Keratinocyte (primary cell): ENCODE results near the gene ACOXL.

Experiments used
- EZH2 ChIP-seq: IDR thresholded peaks from one replicate; pipeline ENCODE4 v1.6.1; 2012; ENCODE audit warnings: inconsistent platforms, mild to moderate bottlenecking, low read length, moderate library complexity
- TF ChIP-seq, protein P1 (sequence below), 3 experiments: IDR thresholded peaks in 1 of 3; conservative IDR thresholded peaks in 1 of 3; optimal IDR thresholded peaks in 1 of 3; 2 replicates in 2 of 3; 3 replicates in 1 of 3; pipeline versions ENCODE3 to v1.5.1; 2011; ENCODE audit warnings: low read length in 3 of 3, mild to moderate bottlenecking in 3 of 3, moderate library complexity in 2 of 3, control low read depth in 1 of 3, inconsistent platforms in 1 of 3; ENCODE audit not compliant: insufficient read depth in 2 of 3; ENCODE audit errors: extremely low read depth in 1 of 3

DNA sequence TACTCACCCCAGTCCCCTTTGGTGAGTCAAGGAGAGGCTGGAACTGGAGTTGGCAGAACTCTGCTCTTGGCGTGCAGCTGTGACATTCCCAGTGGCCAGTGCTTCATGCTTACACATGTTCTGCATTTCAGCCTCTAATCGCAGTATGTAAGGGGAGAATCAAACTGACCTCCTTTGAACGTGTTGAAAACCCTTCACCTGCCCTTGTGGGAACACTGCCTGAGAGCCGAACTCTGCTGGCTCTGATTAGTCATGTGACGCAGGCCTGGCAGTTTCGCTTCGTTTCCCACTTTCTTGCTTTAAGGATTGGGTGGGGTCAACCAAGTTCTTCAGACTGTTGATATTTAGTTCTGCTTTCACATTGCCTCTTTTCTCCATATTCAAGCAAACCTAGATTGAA is 214.5 kb downstream of the ACOXL start:
- TF ChIP-seq, protein P1, sequence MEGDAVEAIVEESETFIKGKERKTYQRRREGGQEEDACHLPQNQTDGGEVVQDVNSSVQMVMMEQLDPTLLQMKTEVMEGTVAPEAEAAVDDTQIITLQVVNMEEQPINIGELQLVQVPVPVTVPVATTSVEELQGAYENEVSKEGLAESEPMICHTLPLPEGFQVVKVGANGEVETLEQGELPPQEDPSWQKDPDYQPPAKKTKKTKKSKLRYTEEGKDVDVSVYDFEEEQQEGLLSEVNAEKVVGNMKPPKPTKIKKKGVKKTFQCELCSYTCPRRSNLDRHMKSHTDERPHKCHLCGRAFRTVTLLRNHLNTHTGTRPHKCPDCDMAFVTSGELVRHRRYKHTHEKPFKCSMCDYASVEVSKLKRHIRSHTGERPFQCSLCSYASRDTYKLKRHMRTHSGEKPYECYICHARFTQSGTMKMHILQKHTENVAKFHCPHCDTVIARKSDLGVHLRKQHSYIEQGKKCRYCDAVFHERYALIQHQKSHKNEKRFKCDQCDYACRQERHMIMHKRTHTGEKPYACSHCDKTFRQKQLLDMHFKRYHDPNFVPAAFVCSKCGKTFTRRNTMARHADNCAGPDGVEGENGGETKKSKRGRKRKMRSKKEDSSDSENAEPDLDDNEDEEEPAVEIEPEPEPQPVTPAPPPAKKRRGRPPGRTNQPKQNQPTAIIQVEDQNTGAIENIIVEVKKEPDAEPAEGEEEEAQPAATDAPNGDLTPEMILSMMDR (optimal IDR thresholded peaks at IDR 0.05 in 1 of 3, IDR thresholded peaks at IDR 0.05 in 1 of 3, conservative IDR thresholded peaks at IDR 0.05 in 1 of 3; ENCODE audit: extremely low read depth in 1 of 3, insufficient read depth in 2 of 3, low read length in 3 of 3): no peak
- TF ChIP-seq EZH2: no peak
